Activated CD4-positive, alpha-beta T cell treated with anti-CD3 and anti-CD28 coated beads, Interleukin-2, Interleukin-4, amounts not matched to agents 100 ng/mL and 50 ng/mL, durations not matched to agents 16 hours and 8 hours (primary cell): ENCODE data around the gene AK5.
"Not testable (repeated sequence)": the region's sequence is repeated elsewhere in the genome, so short reads cannot be mapped to it uniquely, and the experiment has no call there.

Experiments
- DNase-seq: peaks from one replicate; pipeline ENCODE4 v3.0.0-alpha.2; 2020; ENCODE audit warnings: low spot score

Gene AK5

DNA sequence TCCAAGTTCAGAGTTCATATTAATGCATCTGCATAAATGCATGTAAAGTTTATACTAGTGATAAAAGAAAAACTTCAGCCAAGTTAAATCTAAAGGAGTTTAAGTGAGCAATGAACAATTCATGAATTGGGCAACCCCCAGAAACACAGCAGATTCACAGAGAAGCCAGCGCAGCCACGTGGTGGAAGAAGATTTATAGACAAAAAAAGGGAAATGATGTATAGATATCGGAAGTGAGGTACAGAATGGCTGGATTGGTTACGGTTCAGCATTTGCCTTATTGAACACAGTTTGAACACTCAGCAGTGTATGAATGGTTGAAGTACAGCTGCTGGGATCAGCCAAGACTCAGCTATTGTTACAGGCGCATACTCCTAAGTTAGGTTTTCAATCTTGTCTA, 5.7 kb downstream of the AK5 start:
- no peak for DNase-seq

DNA sequence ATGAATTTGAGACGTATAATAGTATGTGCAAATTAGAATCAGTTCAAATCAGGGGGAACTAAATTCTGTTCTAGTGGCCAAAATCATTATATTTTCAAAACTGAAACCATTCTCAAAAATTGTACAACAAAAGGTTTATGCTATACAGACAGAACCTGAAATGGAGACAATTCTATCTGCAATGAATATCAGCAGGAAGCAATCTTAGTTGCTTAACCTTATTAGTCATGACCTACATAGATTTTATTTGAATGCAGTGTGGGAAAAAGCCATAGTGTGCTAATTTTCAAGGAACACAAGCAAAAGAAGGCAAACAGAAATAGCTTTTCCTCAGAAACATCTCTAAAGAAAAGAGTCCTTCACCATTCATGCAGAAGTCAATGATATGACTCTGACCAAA, 6.5 kb downstream of the AK5 start:
- DNase-seq: no peak

DNA sequence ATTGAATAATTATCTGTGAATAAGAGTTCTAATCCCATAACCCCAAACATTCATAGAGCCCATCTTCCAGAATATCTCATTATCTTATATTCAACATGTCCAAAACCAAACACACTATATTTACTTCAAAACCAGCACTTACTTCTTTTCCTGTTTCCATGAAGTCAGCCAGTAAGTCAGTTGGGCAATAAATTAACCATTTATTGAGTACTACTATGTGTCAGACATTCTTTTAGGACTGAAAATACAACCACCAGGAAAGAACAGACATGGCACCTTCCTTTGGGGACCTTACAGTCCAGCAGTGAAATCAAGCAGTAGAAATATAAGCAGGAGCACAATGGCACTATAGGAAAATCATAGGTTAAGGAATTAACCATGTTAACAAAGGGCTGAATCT, 8.8 kb downstream of the AK5 start:
- no peak for DNase-seq

DNA sequence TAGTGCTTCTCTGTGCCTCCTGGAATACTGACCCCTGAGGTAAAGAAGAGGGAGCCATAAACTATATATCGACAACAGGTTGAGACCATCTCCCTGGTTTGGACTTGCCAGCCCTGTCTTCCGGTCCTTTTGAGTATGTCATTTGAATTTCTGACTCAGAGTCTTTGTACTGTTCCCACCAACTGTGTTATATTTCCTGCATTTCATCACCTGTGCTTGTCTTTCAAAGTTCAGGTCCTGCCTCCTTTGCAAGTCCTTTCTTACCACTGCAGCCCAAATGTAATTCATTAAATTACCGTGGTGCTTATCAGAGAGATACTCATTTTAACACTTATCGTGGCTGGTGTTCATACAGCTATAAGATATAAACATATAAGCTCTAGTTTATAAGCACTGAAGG, 10.7 kb downstream of the AK5 start:
- no peak for DNase-seq

DNA sequence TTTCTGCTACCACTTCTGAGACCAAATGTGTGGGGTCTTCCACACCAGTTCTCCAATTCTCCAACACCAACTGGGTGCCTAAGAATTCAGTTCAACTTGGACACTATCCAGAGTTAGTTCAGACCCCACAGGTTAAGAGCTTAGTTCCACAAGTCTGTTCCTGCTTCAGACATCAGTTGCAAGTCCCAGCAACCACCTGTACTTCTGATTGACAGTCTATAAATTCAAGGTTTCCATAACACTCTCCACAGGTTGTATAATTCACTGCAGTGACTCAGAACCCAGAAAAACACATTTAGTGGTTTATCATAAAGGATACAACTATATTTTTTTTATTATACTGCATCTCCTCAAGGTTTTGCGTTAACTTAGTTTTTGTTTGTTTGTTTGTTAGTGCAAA, 18.7 kb downstream of the AK5 start:
- no peak for DNase-seq

DNA sequence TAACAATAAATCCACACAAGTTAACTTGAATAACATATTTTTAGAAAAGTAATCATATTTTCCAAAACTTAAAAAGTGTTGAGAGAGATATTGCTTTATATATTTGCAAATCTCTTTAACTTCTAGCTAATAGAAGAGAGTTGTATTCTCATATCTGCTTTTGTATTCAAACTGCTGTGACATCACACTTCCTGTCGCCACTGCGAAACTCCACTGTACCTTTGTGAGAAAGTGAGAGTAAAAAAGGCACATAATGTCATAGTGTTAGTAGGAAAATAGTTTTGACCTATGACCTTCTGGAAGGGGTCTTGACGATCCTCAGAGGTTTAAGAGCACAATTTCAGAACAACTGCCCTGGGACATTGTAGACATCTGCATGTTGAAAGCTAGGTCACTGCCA, 21.6 kb downstream of the AK5 start:
- DNase-seq: no peak

DNA sequence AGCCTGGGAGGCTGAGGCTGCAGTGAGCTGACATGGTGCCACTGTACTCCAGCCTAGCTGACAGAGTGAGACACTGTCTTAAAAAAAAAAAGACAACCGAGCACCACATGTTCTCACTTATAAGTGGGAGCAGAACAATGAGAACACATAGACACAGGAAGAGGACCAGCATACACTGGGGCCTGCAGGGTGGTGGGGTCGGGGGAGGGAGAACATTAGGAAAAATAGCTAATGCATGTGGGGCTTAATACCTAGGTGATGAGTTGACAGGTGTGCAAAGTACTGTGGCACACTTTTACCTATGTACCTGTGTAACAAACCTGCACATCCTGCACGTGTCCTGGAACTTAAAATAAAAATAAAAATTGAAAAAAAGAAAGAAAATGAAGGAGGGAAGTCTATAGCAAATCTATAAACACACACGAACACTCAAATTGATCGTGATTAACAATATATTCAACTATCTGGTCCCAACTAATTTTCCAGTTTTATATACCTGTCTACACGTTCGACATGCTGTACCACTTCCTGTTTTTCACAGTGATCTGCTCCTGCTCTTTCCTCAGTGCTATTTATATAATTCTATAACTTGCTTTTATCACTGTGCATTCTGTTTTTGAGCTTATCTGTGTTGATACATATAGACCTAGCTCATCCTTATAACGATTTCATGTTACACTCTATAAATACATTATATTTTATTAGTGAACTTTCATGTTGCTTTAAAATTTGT, 27.2 kb downstream of the AK5 start:
- no peak for DNase-seq

DNA sequence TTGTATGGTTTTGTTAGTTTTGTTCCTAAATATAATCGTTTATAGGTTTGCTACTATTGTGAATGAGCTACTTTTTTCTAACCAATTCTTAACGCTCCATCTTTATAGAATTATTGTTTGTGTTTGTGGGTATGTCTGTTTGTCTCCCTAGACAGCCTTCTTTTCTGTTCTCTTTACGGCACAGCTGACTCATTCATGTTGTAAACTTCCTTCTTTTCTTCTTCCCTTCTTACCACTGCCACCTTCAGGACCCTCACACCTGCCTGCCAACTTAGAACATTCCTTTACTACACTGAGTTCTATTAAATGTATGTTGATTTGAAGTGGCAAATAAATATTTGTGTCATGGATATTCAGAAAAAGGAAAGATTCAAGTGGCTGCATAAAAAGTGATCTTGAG, 29.1 kb downstream of the AK5 start:
- no peak for DNase-seq

DNA sequence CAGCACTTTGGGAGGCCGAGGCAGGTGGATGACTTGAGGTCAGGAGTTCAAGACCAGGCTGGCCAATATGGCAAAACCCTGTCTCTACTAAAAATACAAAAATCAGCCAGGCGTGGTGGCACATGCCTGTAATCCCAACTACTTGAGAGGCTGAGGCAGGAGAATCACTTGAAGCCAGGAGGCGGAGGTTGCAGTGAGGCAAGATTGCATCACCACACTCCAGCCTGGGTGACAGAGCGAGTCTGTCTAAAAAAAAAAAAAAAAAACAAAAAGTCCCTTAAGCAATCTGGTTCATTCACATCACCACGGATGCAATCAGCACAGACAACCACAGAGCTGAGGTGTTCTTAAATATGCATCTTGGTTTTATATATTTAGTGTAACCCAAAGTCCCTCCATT, 30.5 kb downstream of the AK5 start:
- not testable (repeated sequence) for DNase-seq

DNA sequence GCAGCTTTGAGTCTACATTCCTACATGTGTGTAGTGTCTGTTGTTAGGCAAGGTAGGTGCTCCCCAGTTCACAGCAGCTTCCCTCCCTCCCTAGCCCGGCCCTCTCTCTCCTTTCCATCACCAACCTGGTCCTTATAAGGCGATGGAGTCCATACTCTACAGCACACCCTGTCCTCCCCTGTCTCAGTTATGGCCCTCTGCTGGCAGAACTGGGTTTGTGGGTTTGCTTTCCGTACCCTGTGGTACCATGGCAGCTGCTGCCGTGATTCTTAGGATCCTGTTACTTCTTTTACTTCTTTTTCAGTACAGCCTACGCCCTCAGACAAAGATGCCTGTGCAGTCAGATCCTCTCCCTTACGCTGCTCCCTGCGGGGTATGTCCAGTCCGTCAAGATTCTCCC, 31.7 kb downstream of the AK5 start:
- DNase-seq: no peak

DNA sequence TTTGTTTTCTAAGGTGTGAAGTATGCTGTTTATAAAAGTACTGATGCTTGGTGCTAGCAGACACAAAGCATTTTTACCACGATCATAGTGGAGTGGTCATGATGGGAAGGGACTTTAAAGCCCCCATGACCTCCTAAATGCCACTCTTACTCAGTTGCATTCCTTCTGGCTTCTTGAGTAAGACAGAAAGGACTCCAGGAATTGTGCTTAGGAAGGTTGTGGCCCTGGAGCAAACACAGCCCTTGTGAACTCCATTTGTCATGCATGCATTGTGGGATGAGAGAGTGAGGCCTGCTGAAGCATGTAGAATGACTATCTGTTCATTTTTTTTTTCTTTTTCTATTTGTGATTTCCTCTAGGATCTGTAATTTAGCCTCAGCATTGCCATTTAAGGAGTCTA, 34.2 kb downstream of the AK5 start:
- no peak for DNase-seq

DNA sequence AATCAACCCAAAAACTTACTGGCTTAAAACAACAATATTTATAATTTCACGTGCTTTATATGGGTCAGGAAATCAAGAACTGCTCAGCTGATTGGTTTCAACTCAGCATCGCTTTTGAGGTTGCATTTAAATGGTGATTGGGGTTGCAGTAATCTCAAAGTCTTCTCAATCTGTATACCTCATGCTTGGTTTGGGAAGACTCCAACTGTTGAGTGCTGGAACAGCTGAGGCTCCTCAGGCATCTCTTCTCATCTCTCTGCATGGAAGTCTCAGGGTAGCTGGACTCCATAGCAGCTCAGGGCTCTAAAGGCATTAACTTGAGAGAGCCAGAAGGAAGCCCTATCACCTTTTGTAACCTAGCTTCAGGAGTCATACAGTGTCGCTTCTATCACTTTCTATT, 35.1 kb downstream of the AK5 start:
- no peak for DNase-seq

DNA sequence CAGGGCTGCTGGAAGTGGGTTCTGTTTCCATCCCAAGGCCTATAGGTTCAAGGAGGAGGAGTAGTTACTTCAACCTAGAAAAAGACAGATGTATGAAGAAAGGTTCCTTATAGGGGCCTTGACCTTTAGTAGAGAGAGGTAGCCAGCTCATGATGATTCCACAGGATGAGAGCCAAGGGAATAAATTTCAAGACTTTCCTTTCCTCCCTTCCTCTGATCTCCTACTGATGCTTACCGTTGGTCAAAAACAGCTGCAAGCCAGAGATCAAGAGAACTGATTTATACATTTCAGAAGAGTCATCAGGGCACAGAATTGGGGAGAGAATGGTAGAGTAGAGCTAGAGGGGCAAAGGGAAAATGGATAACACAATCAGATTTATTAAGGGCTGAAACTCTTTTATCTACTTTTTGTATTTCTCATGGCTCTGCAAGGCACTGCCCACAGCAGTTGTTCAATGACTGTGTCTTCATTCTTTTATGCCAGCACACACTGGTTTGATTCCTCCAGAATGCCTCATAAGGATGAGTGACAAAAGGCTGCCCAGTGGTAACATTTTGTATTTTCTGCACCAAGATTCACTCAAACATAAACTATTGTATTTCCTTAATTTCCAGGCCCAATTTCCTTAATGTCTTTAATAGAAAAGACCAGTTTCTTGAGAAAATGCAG, 37.4 kb downstream of the AK5 start:
- DNase-seq: no peak

DNA sequence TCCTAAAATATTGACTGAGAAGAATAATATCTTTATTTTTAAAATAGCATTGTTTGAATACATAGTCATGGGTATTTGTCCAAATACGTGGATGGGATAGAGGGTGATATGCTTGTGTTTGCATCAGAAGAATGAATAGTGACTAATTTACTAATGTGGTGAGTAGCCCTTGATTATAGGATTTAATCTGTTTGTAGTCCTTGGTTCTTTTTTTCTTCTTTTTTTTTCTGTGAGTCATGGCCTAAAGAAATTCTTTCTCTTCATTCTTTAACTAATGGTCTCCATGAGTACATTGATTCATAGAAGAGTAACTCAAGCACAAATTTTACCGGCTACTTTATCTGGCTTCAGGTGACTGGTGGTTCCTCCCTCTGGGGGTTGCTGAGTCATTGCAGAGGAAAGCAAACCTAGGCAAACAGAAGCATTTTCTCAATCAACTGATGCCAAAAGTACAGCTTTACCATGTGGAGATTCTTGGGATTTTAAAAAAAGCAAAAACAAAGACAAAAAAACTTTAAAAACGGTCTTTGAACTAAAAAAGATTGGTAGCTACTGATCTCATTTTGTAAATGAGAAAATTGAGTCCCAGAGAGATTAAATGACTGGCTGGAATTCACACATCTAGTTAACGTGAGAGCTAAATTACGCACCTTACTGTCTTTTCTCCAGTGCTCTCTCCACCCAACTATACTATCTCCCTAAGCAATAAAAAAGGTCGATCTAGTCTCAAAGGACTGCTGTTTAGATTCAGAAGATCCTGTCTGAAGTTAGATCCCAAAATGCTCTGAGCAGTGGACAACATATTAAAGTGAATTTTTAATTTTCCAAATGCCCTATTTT, 40.5 kb downstream of the AK5 start:
- DNase-seq: no peak

DNA sequence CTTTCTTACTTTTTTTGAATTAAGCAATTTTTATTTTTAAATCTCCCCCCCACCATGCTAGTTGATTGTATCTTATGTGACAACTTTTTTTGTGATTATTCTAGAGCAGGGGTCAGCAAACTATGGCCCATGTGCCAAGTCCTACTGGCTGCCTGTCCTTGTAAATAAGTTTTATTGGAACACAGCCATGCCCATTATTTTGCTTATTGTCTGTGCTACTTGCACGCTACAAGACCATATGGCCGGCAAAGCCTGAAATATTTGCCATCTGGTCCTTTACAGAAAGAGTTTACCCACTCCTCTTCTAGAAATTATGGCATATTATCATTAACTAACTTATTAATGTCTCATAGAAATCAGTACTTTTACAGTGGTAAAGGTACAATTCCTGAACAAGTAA, 51.7 kb downstream of the AK5 start:
- no peak for DNase-seq

DNA sequence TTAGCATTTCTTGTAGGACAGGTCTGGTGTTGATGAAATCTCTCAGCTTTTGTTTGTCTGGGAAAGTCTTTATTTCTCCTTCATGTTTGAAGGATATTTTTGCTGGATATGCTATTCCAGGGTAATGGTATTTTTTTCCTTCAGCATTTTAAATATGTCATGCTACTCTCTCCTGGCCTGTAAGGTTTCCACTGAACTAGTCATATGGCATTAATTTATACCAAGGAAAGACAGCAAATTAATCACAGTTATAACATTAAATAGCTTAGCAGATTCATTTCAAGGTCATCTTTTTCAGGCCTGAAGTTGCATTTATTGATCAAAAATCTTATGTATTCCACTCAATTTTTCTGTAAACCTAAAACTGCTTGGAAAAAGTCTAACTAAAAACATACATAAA, 54.9 kb downstream of the AK5 start:
- no peak for DNase-seq

DNA sequence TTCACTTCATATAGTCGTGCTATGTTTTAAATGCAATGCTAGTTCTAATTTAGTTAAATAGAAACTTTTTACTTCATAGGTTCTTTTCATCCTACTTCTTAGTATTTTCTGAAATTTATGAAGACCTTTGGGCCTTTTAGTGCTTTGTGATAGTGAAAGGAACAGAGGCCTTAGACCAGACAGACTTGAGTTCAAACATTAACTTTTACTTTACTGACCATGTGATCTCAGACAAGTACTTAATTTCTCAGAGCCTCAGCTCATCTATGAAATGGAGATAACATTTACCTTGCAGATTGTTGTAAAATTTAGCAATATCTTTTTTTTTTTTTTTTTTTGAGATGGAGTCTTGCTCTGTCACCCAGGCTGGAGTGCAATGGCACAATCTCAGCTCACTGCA, 57.5 kb downstream of the AK5 start:
- no peak for DNase-seq

DNA sequence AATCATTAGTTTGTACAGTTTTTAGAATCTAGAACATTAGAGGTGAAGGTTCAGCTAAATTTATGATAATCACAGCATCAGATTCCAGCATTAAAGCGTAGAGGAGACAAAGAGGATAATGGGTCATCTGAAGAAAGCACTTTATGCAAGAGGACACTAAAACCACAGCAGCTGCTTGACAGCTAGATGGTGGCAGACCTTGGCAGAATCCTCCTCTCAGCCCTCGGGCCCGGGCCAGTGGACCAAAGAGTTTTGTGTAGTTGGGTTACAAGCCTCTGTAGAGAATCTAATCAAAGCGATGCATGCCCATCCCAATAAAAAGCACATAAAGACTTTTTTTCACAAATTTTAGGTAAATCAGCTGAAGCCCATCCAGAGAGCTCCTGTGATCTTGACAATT, 59.4 kb downstream of the AK5 start:
- DNase-seq: no peak

DNA sequence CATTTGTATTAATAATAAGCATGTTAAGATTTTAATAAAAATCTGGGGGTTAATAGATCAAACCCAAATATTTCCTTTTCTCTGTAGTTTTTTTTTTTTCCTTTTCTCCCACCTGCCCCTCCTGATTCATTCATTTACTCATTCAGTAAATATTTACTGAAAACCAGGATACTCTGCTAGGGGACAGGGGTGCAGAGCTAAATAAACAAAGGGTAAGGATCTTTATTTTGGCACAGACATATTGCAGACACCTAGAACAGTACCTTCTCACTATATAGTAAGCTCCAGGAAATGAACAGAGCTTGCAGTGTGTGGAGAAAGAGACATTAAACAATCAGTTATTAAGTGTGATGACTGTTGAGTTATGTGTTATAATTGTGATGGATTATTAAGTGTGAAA, 60.9 kb downstream of the AK5 start:
- no peak for DNase-seq

DNA sequence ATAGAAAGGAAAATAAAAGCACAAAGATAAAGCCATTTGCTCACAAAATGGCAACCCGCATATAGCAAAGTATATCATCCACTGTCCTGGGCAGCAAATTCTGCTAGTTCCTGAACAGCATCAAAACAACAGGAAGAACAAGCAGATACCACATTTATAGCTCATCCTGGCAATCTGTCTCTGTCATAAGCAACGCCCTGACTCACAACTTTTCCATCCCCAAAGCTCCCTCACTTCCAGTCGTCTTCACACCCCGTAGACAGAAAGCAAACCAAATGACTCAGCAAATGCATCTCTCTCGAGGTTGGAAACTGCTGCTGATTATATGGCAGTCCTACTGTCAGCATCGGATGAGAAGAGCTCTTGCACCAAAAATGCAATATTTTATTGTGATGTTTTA, 65.8 kb downstream of the AK5 start:
- DNase-seq: peak; percentile 6

DNA sequence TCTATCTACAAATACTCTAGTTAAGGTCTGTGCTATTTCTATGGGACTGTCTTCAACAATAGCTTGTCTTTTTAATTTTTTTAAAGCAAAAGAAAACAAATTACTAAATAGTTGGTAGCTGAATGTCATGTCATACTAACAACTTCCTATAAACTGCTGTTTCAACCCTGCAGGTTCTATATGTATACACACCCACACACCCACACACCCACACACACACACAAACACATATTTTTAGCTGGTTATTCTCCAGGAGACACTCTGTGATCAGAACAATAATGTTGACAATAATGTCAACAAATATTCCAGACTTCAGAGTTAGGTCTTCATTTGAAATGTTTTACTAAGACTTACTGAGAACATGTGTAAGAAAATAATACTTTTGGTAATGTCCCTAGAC, 66.7 kb downstream of the AK5 start:
- no peak for DNase-seq

DNA sequence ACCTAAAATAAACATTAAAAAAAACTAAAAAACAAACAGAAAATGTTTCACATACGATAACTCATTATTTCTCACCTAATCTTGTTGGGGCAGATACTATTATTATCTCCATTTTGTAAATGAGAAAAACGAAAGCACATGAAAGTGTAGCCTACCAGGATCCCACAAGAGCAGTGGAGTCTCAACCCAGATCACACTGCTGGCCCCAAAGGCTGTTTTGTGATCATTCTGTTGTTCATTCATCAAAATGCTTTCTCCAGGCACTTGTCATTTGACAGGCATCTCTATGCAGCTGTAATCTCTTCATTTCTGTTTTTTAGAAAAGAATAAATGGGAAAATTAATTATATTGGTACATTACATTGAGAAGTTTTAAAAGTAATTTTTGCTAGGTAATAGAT, 67.5 kb downstream of the AK5 start:
- no peak for DNase-seq
